K562 treated with DMSO at 1 percent for 4 hours (cell line): ENCODE data around the gene TUT4. TPM values are rescaled to one million over a fixed set of nuclear protein-coding genes. Genes with fewer than 3 reads are reported as not detected.

Source experiments
- total RNA-seq: library from RNA; unstranded; fragments of 300-600 nt; gene quantifications from 2 replicates; pipeline ENCODE4 v1.2.3, GENCODE V29; 2022; ENCODE audit not compliant: insufficient read depth

Gene TUT4
- total RNA-seq = 25.2 and 29.8 TPM in 2 replicates

GRCh38 chr1:52552505-52553361 is at the start of gene TUT4:
Gene TUT4, minus strand, starts transcription at chr1:52553092. Its CDS starts 26,812 bp downstream, at chr1:52526280.

GRCh38 chr1:52601991-52602855 is 49.3 kb upstream of the TUT4 start, which contains the start of gene GPX7:
Gene GPX7, plus strand, starts transcription at chr1:52602371. Its CDS starts 39 bp downstream, at chr1:52602410.

GRCh38 chr1:52404116-52404974 is 148.5 kb downstream of the TUT4 start, which contains the start of the genes ORC1 and PRPF38A:
Gene ORC1, minus strand, starts transcription at chr1:52404423. Its CDS starts 2,200 bp downstream, at chr1:52402223.
Gene PRPF38A, plus strand, starts transcription at chr1:52404602. Its CDS starts 148 bp downstream, at chr1:52404750.

Other genes starting within 250 kb of the TUT4 start
- 16.7 and 22.8 TPM in 2 replicates for gene CC2D1B, start 186.9 kb downstream of the TUT4 start, total RNA-seq
- gene ORC1, start 148.7 kb downstream of the TUT4 start, total RNA-seq = 46.8 and 47.9 TPM in 2 replicates
- gene PRPF38A, start 148.5 kb downstream of the TUT4 start, total RNA-seq = 21.3 and 34.9 TPM in 2 replicates
- not detected in 2 replicates for gene GPX7, start 49.3 kb upstream of the TUT4 start, total RNA-seq
- not detected in 2 replicates for gene SHISAL2A, start 80.1 kb upstream of the TUT4 start, total RNA-seq
- 9.1 and 13.8 TPM in 2 replicates for gene COA7, start 145.3 kb upstream of the TUT4 start, total RNA-seq
- gene ZYG11B, start 173.4 kb upstream of the TUT4 start, total RNA-seq = 8.5 and 11.7 TPM in 2 replicates